ENCODE results near the gene GSK3B. TPM values are rescaled to one million over a fixed set of nuclear protein-coding genes. Genes with fewer than 3 reads are reported as not detected.

Gene GSK3B
- total and polyA plus RNA-seq, 2 donors (not counting 3 experiments of a cell fraction or from before 2014, with no cell fraction given): 22.1 to 50.1 TPM

DNA sequence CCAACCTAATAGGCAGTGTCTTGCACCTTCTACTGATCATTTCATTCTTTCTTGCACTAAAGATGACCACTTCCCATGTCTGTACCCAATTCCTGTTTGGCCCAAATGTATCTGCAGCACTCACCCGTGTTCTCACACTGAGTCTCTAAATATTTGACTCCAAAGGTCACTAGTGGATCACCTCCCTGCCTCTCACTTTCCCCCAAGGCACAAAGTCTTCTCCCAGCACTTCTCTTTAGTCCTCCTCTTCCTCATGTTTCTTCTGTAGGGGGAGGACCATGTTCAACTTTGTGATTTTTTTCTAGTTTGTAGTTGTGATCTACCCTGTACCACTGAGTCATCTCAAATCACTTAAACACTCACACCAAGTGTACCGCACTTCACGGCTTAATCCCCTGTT is 298.4 kb downstream of the GSK3B start:
- dilution Hi-C loops (cut with MboI; ENCODE audit: extremely low pct_ligation_motif_present, low sequenced_read_pairs) (no loop called here), intact Hi-C loops (cut with micrococcal nuclease) (no loop called here)
- ChIA-PET POLR2A (no interaction called here), CTCF (no interaction called here)
- H3K9me1 ChIP-seq (replicated peaks; ENCODE audit: control insufficient read depth, extremely low read depth, insufficient read depth, low read length): no peaks in the 10 kb centered on the region
- H3K4me3 ChIP-seq (replicated peaks in 1 of 3; ENCODE audit: insufficient read depth in 1 of 3, low read depth in 1 of 3, low read length in 3 of 3): no peak overlapping the region
- H3K9ac ChIP-seq (replicated peaks; ENCODE audit: extremely low read depth, insufficient read depth, low read length): no peak overlapping the region
- DNase-seq (ENCODE audit: low read depth, low spot score): no peak
- H3K79me2 ChIP-seq (ENCODE audit: control insufficient read depth, insufficient read depth, low read length): no peaks in the 10 kb centered on the region
- FAIRE-seq: no peak
- no peaks in the 10 kb centered on the region for H3K9me3 ChIP-seq (replicated peaks; ENCODE audit: control insufficient read depth, insufficient read depth, low read length)
- no peaks in the 10 kb centered on the region for H3K36me3 ChIP-seq (ENCODE audit: control insufficient read depth in 2 of 2, extremely low read depth in 1 of 2, insufficient read depth in 2 of 2, low read length in 2 of 2)
- H3K27ac ChIP-seq (ENCODE audit: insufficient read depth, low read depth, low read length): no peak overlapping the region
- H2AFZ ChIP-seq (ENCODE audit: low read depth, low read length): no peak overlapping the region
- BruUV-seq (replicated peaks): no TSS peak
- no peak overlapping the region for H3K4me2 ChIP-seq (ENCODE audit: insufficient read depth, low read length)
- H3K4me1 ChIP-seq (ENCODE audit: control insufficient read depth, extremely low read depth, insufficient read depth, low read length): peaks cover 5% of the 10 kb centered on the region
- H4K20me1 ChIP-seq (replicated peaks; ENCODE audit: control insufficient read depth, extremely low read depth, insufficient read depth, low read length): no peaks in the 10 kb centered on the region
- TF ChIP-seq, protein P1, sequence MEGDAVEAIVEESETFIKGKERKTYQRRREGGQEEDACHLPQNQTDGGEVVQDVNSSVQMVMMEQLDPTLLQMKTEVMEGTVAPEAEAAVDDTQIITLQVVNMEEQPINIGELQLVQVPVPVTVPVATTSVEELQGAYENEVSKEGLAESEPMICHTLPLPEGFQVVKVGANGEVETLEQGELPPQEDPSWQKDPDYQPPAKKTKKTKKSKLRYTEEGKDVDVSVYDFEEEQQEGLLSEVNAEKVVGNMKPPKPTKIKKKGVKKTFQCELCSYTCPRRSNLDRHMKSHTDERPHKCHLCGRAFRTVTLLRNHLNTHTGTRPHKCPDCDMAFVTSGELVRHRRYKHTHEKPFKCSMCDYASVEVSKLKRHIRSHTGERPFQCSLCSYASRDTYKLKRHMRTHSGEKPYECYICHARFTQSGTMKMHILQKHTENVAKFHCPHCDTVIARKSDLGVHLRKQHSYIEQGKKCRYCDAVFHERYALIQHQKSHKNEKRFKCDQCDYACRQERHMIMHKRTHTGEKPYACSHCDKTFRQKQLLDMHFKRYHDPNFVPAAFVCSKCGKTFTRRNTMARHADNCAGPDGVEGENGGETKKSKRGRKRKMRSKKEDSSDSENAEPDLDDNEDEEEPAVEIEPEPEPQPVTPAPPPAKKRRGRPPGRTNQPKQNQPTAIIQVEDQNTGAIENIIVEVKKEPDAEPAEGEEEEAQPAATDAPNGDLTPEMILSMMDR (IDR thresholded peaks at IDR 0.05; ENCODE audit: extremely low read depth in 1 of 2, insufficient read depth in 1 of 2, low read depth in 1 of 2, low read length in 2 of 2): no peak
- TF ChIP-seq MYC (IDR thresholded peaks at IDR 0.05; ENCODE audit: low read depth, low read length): no peak
- no peak for TF ChIP-seq POLR2A (IDR thresholded peaks at IDR 0.05; ENCODE audit: low read depth, low read length)
- TF ChIP-seq POLR2AphosphoS5 (IDR thresholded peaks at IDR 0.05; ENCODE audit: insufficient read depth, low read depth, low read length): no peak
- no peak for TF ChIP-seq GATA2 (IDR thresholded peaks at IDR 0.05; ENCODE audit: insufficient read depth, insufficient read length, low read depth, low read length)
- TF ChIP-seq EZH2 (IDR thresholded peaks at IDR 0.05; ENCODE audit: borderline replicate concordance, low read depth, low read length, severe bottlenecking): no peak
- H3K27me3 ChIP-seq (ENCODE audit: control insufficient read depth in 2 of 2, insufficient read depth in 2 of 2, low read length in 2 of 2): no peaks in the 10 kb centered on the region
